Activated naive CD4-positive, alpha-beta T cell treated with anti-CD3 and anti-CD28 coated beads for 36 hours (primary cell): ENCODE results near the gene TIMM22. TPM values are rescaled to one million over a fixed set of nuclear protein-coding genes. Genes with fewer than 3 reads are reported as not detected.

Source experiments
- CTCF ChIA-PET: fragments of 350-600 bp; sonication (Branson Sonifier 250); formaldehyde crosslinking; loops from one replicate; lab custom pipeline; 2021; ENCODE audit warnings: antibody characterized with exemption; lab: Charles Lee
- DNase-seq: peaks from one replicate; pipeline ENCODE4 v3.0.0-alpha.2; 2020
- H3K27ac Mint-ChIP-seq: one replicate; pipeline ENCODE4 v1.8.0; 2021; ENCODE audit warnings: mild to moderate bottlenecking, mixed read lengths
- H3K27me3 Mint-ChIP-seq: one replicate; pipeline ENCODE4 v1.8.0; 2021; ENCODE audit warnings: low read depth, mixed read lengths
- H3K36me3 Mint-ChIP-seq: one replicate; pipeline ENCODE4 v1.8.0; 2021; ENCODE audit warnings: low read depth, mixed read lengths
- H3K4me1 Mint-ChIP-seq: one replicate; pipeline ENCODE4 v1.8.0; 2021; ENCODE audit warnings: low read depth, mixed read lengths
- H3K4me3 Mint-ChIP-seq: one replicate; pipeline ENCODE4 v1.8.0; 2021; ENCODE audit warnings: mild to moderate bottlenecking, moderate library complexity, mixed read lengths
- H3K9me3 Mint-ChIP-seq: one replicate; pipeline ENCODE4 v1.8.0; 2021; ENCODE audit warnings: mixed read lengths
- intact Hi-C: fragments of 100-400 bp; cut with micrococcal nuclease; formaldehyde crosslinking; loops from one replicate; pipeline ENCODE4 v1.15.1; 2023
- total RNA-seq, 2 experiments: library from RNA; stranded (reverse); gene quantifications; one replicate each; pipeline ENCODE4 v1.2.3, GENCODE V29; 2021

TIMM22 gene
- total RNA-seq, 2 experiments from 2014 or later = 7.3 to 7.4 TPM

- H3K4me1 Mint-ChIP-seq = no peaks in the 10 kb centered on the region
- CTCF ChIA-PET = interaction anchor here (0.6 kb wide), 1 partner anchor 782 kb away, joined by 3 read pairs; no protein-coding TSS in a partner anchor
- no peak for DNase-seq
- no peaks in the 10 kb centered on the region for H3K36me3 Mint-ChIP-seq
- H3K4me3 Mint-ChIP-seq = no peak overlapping the region
- H3K27ac Mint-ChIP-seq = no peak overlapping the region
- intact Hi-C loops = no loop called here
- no peaks in the 10 kb centered on the region for H3K9me3 Mint-ChIP-seq
- no peaks in the 10 kb centered on the region for H3K27me3 Mint-ChIP-seq
Observed at GRCh38 chr17:1033503-1033902, 36.6 kb downstream of the TIMM22 start.

- Mint-ChIP-seq H3K4me3 (no peak overlapping the region), H3K36me3 (no peaks in the 10 kb centered on the region), H3K9me3 (no peaks in the 10 kb centered on the region), H3K4me1 (no peaks in the 10 kb centered on the region), H3K27me3 (no peaks in the 10 kb centered on the region), H3K27ac (no peak overlapping the region)
- DNase-seq = no peak
- CTCF ChIA-PET = no interaction called here
- intact Hi-C loops = no loop called here
Observed at GRCh38 chr17:1034652-1035210, 37.8 kb downstream of the TIMM22 start.

- intact Hi-C loops = no loop called here
- no peak for DNase-seq
- Mint-ChIP-seq H3K9me3 (no peaks in the 10 kb centered on the region), H3K4me1 (no peaks in the 10 kb centered on the region), H3K4me3 (no peak overlapping the region), H3K36me3 (no peaks in the 10 kb centered on the region), H3K27me3 (no peaks in the 10 kb centered on the region), H3K27ac (no peak overlapping the region)
- CTCF ChIA-PET = interaction anchor here (0.7 kb wide), 1 partner anchor 21 kb away, joined by 3 read pairs; no protein-coding TSS in a partner anchor
Observed at GRCh38 chr17:1035546-1036170, 38.7 kb downstream of the TIMM22 start.

- intact Hi-C loops = no loop called here
- DNase-seq = no peak
- Mint-ChIP-seq H3K4me3 (no peak overlapping the region), H3K4me1 (no peaks in the 10 kb centered on the region), H3K9me3 (no peaks in the 10 kb centered on the region), H3K27ac (no peak overlapping the region), H3K36me3 (no peaks in the 10 kb centered on the region), H3K27me3 (no peaks in the 10 kb centered on the region)
- CTCF ChIA-PET = interaction anchor here (0.7 kb wide), 1 partner anchor 21 kb away, joined by 3 read pairs; no protein-coding TSS in a partner anchor
Observed at GRCh38 chr17:1036171-1036844, 39.4 kb downstream of the TIMM22 start.

GRCh38 chr17:1036845-1037237, 39.9 kb downstream of the TIMM22 start:
- no peaks in the 10 kb centered on the region for H3K27me3 Mint-ChIP-seq
- CTCF ChIA-PET = no interaction called here
- intact Hi-C loops = no loop called here

GRCh38 chr17:1037238-1037879, 40.4 kb downstream of the TIMM22 start:
- Mint-ChIP-seq H3K27ac (no peak overlapping the region), H3K9me3 (no peaks in the 10 kb centered on the region), H3K36me3 (peaks cover under 1% of the 10 kb centered on the region), H3K4me1 (no peaks in the 10 kb centered on the region), H3K27me3 (no peaks in the 10 kb centered on the region), H3K4me3 (no peak overlapping the region)
- no peak for DNase-seq
- CTCF ChIA-PET = no interaction called here
- intact Hi-C loops = no loop called here

More at GRCh38 chr17:1036845-1037237, 39.9 kb downstream of the TIMM22 start:
- DNase-seq = no peak
- Mint-ChIP-seq H3K9me3 (no peaks in the 10 kb centered on the region), H3K27ac (no peak overlapping the region), H3K36me3 (no peaks in the 10 kb centered on the region), H3K4me3 (no peak overlapping the region), H3K4me1 (no peaks in the 10 kb centered on the region)

- intact Hi-C loops = no loop called here
- DNase-seq = no peak
- CTCF ChIA-PET = interaction anchor here (0.5 kb wide), 1 partner anchor 19 kb away, joined by 3 read pairs; no protein-coding TSS in a partner anchor
- H3K9me3 Mint-ChIP-seq = no peaks in the 10 kb centered on the region
- no peak overlapping the region for H3K4me3 Mint-ChIP-seq
- H3K27me3 Mint-ChIP-seq = no peaks in the 10 kb centered on the region
- no peak overlapping the region for H3K27ac Mint-ChIP-seq
- H3K36me3 Mint-ChIP-seq = peaks cover 5% of the 10 kb centered on the region
- H3K4me1 Mint-ChIP-seq = no peaks in the 10 kb centered on the region
Observed at GRCh38 chr17:1038459-1039122, 41.7 kb downstream of the TIMM22 start.

GRCh38 chr17:1039123-1039507, 42.2 kb downstream of the TIMM22 start:
- H3K36me3 Mint-ChIP-seq = peaks cover 5% of the 10 kb centered on the region
- no peak overlapping the region for H3K4me3 Mint-ChIP-seq
- no peaks in the 10 kb centered on the region for H3K27me3 Mint-ChIP-seq
- no peak for DNase-seq
- intact Hi-C loops = no loop called here
- CTCF ChIA-PET = no interaction called here
- no peaks in the 10 kb centered on the region for H3K4me1 Mint-ChIP-seq
- no peaks in the 10 kb centered on the region for H3K9me3 Mint-ChIP-seq
- H3K27ac Mint-ChIP-seq = no peak overlapping the region

- Mint-ChIP-seq H3K4me1 (no peaks in the 10 kb centered on the region), H3K27ac (no peak overlapping the region), H3K36me3 (peaks cover 5% of the 10 kb centered on the region), H3K27me3 (no peaks in the 10 kb centered on the region), H3K9me3 (no peaks in the 10 kb centered on the region), H3K4me3 (no peak overlapping the region)
- DNase-seq = no peak
- CTCF ChIA-PET = interaction anchor here (1.2 kb wide), 1 partner anchor 19 kb away, joined by 4 read pairs; no protein-coding TSS in a partner anchor
- intact Hi-C loops = no loop called here
Observed at GRCh38 chr17:1039511-1040215, 42.7 kb downstream of the TIMM22 start.

- intact Hi-C loops = no loop called here
- Mint-ChIP-seq H3K9me3 (no peaks in the 10 kb centered on the region), H3K27ac (no peak overlapping the region), H3K4me3 (no peak overlapping the region), H3K36me3 (peaks cover 5% of the 10 kb centered on the region), H3K4me1 (no peaks in the 10 kb centered on the region), H3K27me3 (no peaks in the 10 kb centered on the region)
- CTCF ChIA-PET = interaction anchor here (1.2 kb wide), 1 partner anchor 18 kb away, joined by 4 read pairs; no protein-coding TSS in a partner anchor
- no peak for DNase-seq
Observed at GRCh38 chr17:1040216-1040600, 43.3 kb downstream of the TIMM22 start.

- Mint-ChIP-seq H3K4me1 (no peaks in the 10 kb centered on the region), H3K27ac (no peak overlapping the region), H3K36me3 (peaks cover 5% of the 10 kb centered on the region), H3K9me3 (no peaks in the 10 kb centered on the region), H3K4me3 (no peak overlapping the region), H3K27me3 (no peaks in the 10 kb centered on the region)
- intact Hi-C loops = no loop called here
- no peak for DNase-seq
- CTCF ChIA-PET = no interaction called here
Observed at GRCh38 chr17:1041746-1042145, 44.8 kb downstream of the TIMM22 start.
